Measurements from ENCODE around the gene DCHS1.
"Not testable (repeated sequence)": the region's sequence is repeated elsewhere in the genome, so short reads cannot be mapped to it uniquely, and the experiment has no call there.

The DCHS1 gene

DNA sequence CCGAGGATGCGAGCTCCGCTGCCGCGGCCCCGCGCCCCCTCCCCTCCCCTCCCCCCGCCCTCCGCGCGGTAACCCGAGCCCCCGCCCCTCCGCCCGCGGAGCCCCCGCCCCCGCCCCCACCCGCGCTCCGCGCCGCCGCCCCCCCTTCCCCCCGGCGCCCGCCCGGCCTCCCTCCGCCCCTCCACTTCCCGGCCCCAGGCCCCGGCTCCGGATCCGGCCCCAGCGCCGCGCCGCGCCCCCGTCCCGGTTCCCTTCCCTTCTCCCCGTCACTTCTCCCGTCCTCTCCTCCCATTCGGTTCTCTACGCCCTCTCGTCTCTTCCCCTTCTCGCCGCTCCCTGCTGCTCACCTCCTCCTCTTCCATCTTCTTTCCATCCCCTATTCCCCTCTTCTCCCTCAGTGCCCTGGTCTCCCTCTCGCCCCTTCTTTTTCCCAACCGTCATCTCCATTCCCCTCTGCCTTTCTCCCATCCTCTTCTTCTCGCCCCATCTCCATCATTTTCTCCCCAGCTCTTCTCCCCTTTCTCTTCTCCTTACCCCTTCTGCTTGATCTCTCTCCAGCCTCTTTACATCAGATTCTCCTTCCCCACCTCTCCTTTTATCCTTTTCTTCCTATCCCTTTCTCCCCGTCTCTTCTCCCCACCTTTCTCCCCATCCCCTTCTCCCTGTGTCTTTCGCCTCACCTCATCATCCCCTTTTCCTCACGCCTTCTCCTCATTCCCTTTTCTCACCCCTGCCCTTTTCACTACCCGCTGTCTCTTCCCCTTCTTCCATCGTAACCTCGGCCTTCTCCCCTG is at the start of gene DCHS1:
Gene DCHS1, minus strand, starts transcription at position 20 of the 794 bp plus-strand sequence. CDS start 14,196 bp downstream, outside the sequence.
- no peak for DNase-seq (ENCODE audit: low read depth in 2 of 2)

- no peak for DNase-seq (ENCODE audit: low read depth in 2 of 2)
Measured at GRCh38 chr11:6703247-6704063, 47.8 kb upstream of the DCHS1 start.

DNA sequence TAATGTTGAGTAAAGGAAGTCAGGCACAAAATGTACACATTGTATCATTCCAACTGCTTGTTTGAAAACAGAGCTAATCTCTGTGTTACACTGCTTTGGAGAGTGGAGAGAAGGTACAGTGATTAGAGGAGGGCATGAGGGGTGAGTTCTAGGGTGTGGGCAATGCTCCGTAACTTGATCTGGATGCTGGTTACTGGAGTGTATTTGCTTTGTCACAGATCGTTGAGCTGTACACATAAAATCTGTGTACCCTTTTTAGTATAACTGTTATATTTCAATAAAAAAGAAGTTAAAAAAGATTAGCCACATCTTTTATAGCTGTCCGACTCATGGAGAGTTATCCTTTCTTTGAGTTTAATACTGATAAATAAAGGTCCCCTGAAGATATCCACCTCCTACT is 46.3 kb upstream of the DCHS1 start:
- not testable (repeated sequence) for DNase-seq (ENCODE audit: low read depth in 2 of 2)

DNA sequence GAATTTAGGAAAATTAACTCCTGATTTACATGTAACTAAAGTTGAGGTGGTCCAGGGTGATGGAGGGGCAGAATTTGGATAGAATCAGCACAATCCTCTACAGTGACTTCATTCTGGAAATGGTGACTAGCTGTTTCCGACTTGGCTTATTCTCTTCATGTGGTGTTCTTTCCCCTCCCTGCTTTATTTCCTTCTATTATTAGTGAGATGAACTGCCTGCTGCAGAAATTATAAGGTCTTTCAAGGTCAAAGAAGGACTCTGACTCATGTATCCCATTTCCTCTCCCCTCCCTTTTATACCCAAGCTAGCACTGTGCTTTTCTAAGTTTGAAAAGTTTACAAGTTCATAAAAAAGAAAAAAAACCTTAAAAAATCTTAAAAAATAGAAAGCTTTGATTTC is 39.8 kb upstream of the DCHS1 start:
- DNase-seq (ENCODE audit: low read depth in 2 of 2) = no peak

- no peak for DNase-seq (ENCODE audit: low read depth in 2 of 2)
Measured at GRCh38 chr11:6694229-6694535, 38.6 kb upstream of the DCHS1 start.

DNA sequence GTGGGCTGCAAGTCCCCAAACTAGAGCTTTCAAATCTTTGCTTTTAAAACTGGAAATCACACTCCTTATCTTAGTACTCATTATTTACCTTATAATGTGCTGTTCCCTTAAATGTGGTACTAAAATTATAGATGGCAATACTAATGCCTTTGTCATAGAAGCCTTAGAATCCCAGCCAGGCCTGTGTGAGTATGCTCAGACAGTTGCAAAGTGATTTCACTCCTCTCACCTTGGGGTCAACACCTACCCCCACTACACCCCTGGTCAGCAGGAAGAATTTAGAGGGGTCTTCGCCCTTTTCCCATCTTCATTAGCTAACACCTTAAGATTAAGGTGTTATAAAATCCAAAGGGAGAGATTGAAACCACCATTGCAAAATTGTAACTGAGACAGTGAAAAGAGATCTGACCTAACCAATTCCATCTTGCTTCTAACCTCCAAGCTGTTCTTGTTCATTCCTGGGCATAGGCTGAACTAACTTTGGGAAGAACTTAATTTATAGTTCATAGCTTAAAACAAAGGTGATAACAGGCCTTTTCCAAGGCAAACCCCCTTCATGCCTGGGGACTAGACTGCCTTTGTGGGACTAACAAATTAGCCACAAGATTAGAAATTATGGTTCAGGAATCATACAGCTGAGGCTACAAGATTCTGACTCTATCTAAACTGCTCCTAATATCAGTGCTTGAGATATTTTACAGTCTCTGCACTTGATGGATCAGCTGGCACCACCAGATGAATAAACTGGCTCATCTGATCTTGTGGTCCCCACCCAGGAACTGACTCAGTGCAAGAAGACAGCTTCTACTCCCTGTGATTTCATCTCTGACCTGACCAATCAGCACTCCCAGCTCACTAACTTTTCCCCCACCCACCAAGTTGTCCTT is 38.0 kb upstream of the DCHS1 start:
- peak; percentile 28 to 63 for DNase-seq (ENCODE audit: low read depth in 2 of 2)

- no peak for DNase-seq (ENCODE audit: low read depth in 2 of 2)
Measured at GRCh38 chr11:6692128-6692527, 36.5 kb upstream of the DCHS1 start.

GRCh38 chr11:6690431-6691132 is 35.0 kb upstream of the DCHS1 start:
- not testable (repeated sequence) for DNase-seq (ENCODE audit: low read depth in 2 of 2)

GRCh38 chr11:6687876-6688275 is 32.3 kb upstream of the DCHS1 start:
- no peak for DNase-seq (ENCODE audit: low read depth in 2 of 2)

DNA sequence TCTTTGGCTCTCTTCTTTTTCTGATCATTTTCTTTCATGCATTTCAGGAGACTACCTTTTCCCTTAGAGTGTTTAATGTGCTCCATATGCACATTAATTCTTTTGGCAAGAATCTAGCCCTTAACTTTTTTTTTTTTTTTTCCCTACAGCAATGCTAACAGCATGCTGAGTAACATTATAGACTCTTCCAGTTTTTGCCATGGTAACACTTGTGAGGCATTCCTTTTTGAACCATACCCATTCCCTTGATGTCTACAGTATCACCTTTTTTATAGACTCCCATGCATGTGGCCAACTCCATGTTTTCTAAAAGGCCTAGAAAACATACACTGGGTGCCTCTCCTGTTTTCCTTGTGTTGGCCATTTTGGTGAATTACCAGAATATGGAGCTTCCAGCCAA is 30.4 kb upstream of the DCHS1 start:
- no peak for DNase-seq (ENCODE audit: low read depth in 2 of 2)

- DNase-seq (ENCODE audit: low read depth in 2 of 2) = not testable (repeated sequence)
Measured at GRCh38 chr11:6684068-6684467, 28.5 kb upstream of the DCHS1 start.

- peak; percentile 96 to 98 for DNase-seq (ENCODE audit: low read depth in 2 of 2)
Measured at GRCh38 chr11:6682936-6683861, 27.6 kb upstream of the DCHS1 start, which contains the start of gene MRPL17. TSS of gene MRPL17 (minus strand) at chr11:6683340. CDS start at chr11:6683296, 44 bp downstream.

- DNase-seq (ENCODE audit: low read depth in 2 of 2) = no peak
Measured at GRCh38 chr11:6682591-6682935, 27.0 kb upstream of the DCHS1 start.

GRCh38 chr11:6681949-6682348 is 26.3 kb upstream of the DCHS1 start:
- no peak for DNase-seq (ENCODE audit: low read depth in 2 of 2)

DNA sequence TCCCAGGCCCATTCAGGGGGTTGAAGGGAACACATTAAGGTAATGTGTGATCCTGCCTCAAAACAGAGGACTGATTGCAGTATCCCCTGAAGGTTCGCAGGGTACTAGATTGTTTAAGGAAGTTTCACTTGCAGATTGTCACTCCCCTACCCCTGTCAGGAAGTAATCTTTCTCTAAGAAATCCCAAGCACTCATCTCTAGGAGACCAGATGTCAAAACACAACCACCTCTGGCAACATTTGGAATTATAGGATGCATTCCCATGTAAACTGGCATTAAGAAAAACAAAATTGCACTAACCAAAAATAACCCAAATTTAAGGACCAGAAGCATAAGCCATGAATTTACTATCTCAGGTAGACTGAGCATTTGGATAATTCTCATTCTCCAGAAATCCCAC is 25.9 kb upstream of the DCHS1 start:
- no peak for DNase-seq (ENCODE audit: low read depth in 2 of 2)

DNA sequence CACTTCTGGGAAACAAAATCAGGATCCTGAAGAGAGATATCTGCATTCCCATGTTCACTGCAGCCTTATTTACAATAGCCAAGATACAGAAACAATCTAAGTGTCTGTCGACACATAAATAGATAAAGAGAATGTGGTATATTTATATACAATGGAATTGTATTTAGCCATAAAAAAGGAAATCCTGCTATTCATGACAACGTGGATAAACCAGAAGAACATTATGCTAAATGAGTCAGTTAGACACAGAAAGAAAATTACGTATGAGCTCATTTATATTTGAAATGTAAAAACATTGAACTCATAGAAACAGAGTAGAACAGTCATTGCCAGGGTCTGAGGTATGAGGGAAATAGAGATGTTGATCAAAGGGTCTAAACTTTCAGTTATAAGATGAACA is 21.4 kb upstream of the DCHS1 start:
- DNase-seq (ENCODE audit: low read depth in 2 of 2) = no peak

GRCh38 chr11:6674862-6675261 is 19.3 kb upstream of the DCHS1 start:
- no peak for DNase-seq (ENCODE audit: low read depth in 2 of 2)

- no peak for DNase-seq (ENCODE audit: low read depth in 2 of 2)
Measured at GRCh38 chr11:6674219-6674597, 18.6 kb upstream of the DCHS1 start.

DNA sequence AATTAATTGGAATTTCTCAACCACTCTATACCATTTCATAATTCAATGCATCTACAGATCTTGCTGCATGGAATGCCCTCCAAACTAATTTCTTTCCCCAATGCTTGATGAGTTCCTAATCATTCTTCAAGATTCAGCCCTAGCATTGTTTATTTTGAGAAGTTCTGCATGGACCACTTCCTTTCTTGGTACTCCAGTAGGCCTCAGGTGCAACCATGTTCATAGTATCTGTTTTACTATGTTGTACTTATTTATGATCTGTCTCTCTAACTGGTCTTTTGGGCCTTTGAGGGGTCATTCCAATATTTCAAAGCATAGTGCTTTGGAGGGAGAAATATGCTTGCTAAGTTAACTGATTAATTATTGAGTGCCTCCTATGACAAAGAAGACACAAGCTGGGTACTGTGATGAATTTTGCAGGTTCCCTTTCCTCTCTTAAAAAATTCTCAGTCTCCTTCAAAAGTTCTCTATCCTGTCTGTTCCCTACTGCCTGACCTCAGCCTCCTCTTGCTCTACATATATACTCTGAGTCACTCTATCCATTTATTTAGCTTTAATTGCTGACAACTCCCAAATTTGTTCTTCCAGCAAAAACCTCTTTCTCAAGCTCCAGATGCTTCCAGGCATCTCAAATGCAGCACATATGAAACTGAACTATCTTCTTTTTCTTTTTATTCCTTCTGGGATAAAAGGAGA is 18.1 kb upstream of the DCHS1 start:
- no peak for DNase-seq (ENCODE audit: low read depth in 2 of 2)

DNA sequence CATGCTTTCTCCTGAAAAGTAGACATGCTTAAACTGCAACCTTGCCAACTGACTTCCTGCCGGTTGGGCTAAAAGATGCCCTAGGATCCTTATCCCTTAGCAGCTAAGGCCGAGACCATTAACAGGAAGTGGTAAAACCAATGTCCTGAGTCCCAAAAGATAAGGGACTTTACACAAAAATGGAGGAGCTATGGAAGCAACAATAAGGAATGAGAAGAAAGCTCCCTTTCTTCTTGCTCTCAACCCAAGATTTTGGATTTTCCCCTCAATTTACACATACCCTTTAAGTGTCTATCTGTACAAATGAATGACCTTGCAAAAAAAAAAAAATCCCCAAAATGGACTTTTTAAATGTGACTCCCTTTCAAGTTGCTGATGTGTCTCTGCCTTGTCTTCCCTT is 16.4 kb upstream of the DCHS1 start:
- DNase-seq (ENCODE audit: low read depth in 2 of 2) = no peak
